ENCODE measurements around the gene GSK3A.

Gene GSK3A

GRCh38 chr19:42193706-42194105 lies 48.7 kb downstream of the GSK3A start:
- DNase-seq (ENCODE audit: extremely low read depth, low read depth), result no peak
- TF ChIP-seq, protein P1, sequence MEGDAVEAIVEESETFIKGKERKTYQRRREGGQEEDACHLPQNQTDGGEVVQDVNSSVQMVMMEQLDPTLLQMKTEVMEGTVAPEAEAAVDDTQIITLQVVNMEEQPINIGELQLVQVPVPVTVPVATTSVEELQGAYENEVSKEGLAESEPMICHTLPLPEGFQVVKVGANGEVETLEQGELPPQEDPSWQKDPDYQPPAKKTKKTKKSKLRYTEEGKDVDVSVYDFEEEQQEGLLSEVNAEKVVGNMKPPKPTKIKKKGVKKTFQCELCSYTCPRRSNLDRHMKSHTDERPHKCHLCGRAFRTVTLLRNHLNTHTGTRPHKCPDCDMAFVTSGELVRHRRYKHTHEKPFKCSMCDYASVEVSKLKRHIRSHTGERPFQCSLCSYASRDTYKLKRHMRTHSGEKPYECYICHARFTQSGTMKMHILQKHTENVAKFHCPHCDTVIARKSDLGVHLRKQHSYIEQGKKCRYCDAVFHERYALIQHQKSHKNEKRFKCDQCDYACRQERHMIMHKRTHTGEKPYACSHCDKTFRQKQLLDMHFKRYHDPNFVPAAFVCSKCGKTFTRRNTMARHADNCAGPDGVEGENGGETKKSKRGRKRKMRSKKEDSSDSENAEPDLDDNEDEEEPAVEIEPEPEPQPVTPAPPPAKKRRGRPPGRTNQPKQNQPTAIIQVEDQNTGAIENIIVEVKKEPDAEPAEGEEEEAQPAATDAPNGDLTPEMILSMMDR (IDR thresholded peaks at IDR 0.05; ENCODE audit: low read depth, low read length), result no peak

DNA sequence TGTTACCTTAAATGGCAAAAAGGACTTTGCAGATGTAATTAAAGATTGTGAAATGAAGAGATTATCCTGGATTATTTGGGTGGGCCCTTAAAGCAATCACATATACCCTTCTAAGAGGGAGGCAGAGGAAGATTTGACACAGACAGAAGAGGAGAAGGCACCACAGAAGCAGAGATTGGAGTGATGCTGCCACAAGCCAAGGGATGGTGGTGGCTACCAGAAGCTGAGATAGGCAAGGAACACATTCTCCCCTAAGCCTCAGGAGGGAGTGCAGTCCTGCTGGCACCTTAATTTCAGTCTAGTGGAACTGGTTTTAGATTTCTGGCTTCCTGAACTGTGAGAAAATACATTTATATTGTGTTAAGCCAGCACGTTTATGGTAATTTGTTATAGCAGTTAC lies 49.1 kb downstream of the GSK3A start:
- TF ChIP-seq, protein P1 (IDR thresholded peaks at IDR 0.05; ENCODE audit: low read depth, low read length), result no peak
- DNase-seq (ENCODE audit: extremely low read depth, low read depth), result no peak

DNA sequence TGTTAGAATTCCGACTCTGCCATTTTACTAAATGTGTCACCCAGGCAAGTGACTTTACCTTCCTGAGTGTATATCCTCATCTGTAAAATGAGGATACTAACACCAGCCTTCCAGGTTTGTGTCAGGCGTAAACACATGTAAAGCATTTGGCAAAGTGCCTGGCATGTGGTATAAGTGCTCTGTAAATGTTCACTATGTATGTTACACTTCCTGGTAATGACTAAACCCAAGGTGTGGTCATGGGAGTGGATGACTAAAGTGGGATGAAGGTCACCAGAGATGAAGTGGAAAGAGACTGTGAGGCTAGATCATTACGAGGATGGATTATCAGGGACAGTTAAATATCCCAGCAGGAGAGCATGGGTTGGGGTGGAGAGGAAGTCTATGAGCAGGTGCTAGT lies 50.5 kb downstream of the GSK3A start:
- TF ChIP-seq, protein P1 (IDR thresholded peaks at IDR 0.05; ENCODE audit: low read depth, low read length), result no peak
- no peak for DNase-seq (ENCODE audit: extremely low read depth, low read depth)

GRCh38 chr19:42191330-42191729 lies 51.1 kb downstream of the GSK3A start:
- TF ChIP-seq, protein P1 (IDR thresholded peaks at IDR 0.05; ENCODE audit: low read depth, low read length), result no peak
- DNase-seq (ENCODE audit: extremely low read depth, low read depth), result no peak

- TF ChIP-seq, protein P1 (IDR thresholded peaks at IDR 0.05; ENCODE audit: low read depth, low read length), result no peak
- no peak for DNase-seq (ENCODE audit: extremely low read depth, low read depth)
Measured at GRCh38 chr19:42189133-42189532, 53.3 kb downstream of the GSK3A start.

DNA sequence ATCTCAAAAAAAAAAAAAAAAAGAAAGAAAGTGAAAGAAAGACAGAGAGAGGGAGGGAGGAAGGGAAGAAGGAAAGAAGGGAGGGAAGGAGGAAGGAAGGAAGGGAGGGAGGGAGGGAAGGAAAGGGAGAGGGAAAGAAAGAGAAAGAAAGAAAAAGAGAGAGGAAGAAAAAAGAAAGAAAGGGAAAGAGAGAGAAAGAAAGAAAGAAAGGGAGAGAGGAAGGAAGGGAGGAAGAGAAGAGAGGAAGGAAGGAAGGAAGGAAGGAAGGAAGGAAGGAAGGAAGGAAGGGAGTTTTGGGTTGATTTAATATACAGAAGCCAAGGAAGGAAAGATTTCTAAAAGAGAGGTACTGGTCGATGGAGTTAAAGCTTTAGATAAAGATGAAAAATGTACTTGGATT lies 53.7 kb downstream of the GSK3A start:
- TF ChIP-seq, protein P1 (IDR thresholded peaks at IDR 0.05; ENCODE audit: low read depth, low read length), result no peak
- no peak for DNase-seq (ENCODE audit: extremely low read depth, low read depth)

DNA sequence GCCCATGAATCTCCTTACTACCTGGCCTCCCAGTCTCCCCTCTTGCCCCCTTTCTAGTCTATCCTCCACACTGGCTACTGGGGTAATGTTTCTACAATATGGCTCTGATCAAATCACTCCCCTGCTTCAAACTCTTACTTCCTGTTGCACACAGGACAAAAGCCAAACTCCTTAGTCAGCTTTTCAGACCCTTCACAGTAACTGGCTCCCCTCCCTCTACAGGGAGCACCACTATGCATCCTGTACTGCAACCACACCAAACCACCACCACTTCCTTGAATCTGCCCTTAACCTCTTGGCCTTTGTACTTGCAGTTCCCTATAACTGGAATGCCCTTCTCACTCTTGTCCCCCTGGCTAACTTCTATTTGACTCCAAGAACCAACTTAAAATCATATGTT lies 57.1 kb downstream of the GSK3A start:
- DNase-seq (ENCODE audit: extremely low read depth, low read depth), result no peak
- TF ChIP-seq, protein P1 (IDR thresholded peaks at IDR 0.05; ENCODE audit: low read depth, low read length), result no peak

Data from AG09319 (cell line).